ENCODE data around the gene IGFBP6. TPM values are rescaled to one million over a fixed set of nuclear protein-coding genes. Genes with fewer than 3 reads are reported as not detected.

The IGFBP6 gene
- total and polyA plus RNA-seq, 12 donors, result 27.0 to 182 (median 41.0) TPM

DNA sequence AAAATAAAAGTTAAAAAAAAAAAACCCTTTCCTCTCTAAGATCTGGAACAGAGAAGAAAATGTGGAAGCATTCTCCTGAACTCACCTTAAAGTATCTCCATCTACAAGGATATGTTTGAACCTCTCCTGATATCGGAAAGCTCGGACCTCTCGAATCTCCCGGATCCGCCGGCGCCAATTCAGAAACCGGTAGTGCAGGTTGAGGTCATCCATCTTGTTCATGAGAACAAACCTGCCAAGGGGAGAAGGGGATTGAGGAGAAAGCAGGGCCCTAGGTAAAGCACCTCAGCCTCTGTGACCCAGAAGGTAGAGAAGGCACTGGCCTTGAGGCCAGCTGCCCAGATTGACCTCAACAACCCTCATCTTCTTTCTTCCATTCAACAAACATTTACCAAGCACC, 20.4 kb upstream of the IGFBP6 start:
- Histone ChIP-seq H3K27ac (peak overlapping the region in 1 of 10 donors; percentile 48), H3K9me3 (no peaks in the 10 kb centered on the region), H3K36me3 (peaks cover 0 to 51% (median 23%) of the 10 kb centered on the region in 9 donors), H3K27me3 (no peaks in the 10 kb centered on the region), H3K4me1 (peaks cover 21 to 63% (median 48%) of the 10 kb centered on the region in 9 donors), H3K4me3 (no peak overlapping the region)
- intact Hi-C loops (cut with DNase I), result loop anchor here in 1 of 10 donors (10.0 kb wide), 1 partner anchor 218 kb away; the partner anchor contains the start of genes MYG1 and PFDN5
- WGBS, 2 donors, result 95 to 98% methylated on average over 8 of the region's 8 CpGs
- no peak for DNase-seq
- TF ChIP-seq, protein P1, sequence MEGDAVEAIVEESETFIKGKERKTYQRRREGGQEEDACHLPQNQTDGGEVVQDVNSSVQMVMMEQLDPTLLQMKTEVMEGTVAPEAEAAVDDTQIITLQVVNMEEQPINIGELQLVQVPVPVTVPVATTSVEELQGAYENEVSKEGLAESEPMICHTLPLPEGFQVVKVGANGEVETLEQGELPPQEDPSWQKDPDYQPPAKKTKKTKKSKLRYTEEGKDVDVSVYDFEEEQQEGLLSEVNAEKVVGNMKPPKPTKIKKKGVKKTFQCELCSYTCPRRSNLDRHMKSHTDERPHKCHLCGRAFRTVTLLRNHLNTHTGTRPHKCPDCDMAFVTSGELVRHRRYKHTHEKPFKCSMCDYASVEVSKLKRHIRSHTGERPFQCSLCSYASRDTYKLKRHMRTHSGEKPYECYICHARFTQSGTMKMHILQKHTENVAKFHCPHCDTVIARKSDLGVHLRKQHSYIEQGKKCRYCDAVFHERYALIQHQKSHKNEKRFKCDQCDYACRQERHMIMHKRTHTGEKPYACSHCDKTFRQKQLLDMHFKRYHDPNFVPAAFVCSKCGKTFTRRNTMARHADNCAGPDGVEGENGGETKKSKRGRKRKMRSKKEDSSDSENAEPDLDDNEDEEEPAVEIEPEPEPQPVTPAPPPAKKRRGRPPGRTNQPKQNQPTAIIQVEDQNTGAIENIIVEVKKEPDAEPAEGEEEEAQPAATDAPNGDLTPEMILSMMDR (IDR thresholded peaks at IDR 0.05), result no peak
- ATAC-seq, result no peak

DNA sequence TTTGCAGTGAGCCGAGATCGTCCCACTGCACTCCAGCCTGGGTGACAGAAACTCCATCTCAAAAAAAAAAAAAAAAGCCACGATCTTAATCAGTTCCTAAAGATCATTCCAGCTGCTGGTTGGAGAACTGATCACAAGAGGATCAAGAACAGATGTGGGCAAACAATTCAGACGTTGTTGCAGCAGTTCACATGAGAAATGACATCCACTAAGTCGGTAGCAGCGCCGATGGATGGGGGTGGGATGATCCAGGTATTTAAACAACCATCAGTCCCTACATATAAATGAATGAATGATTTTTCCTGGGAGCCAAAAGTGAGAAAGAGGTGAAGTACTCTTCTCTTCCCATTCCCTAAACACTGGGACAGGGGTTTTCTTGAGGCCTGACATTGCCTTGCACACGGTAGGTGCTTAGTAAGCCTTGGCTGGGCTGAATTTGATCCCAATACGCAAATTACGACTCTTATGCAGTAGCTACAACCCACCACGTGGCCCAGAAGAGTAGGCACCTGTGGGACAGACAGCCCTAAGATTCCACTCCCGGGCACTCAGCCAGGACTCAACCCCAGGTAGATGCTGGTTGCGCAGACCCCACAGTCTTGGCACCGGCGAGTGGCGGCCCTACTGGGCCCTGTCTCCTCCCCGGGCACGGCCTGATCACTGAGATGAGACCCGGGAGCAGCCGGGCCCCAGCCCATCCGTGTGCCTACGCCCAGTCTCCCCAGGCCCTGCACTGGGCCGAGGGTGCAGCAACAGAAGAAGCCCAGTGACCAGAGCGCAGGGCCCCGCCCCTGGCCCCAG, 18.8 kb upstream of the IGFBP6 start:
- peaks cover 12 to 47% (median 32%) of the 10 kb centered on the region in 9 donors for H3K4me1 ChIP-seq
- 19 to 22% methylated on average over 25 of the region's 25 CpGs for WGBS, 2 donors
- ATAC-seq (peak in 3 of 8 donors; percentile 1 to 3 (median 2)), DNase-seq (no peak)
- H3K9me3 ChIP-seq, result no peaks in the 10 kb centered on the region
- intact Hi-C loops (cut with DNase I), result loop anchor here in 2 of 10 donors (2.0 to 10.0 kb wide), 3 partner anchors 18 to 216 kb away; partner anchors contain the start of genes IGFBP6 (in 2 of the 2), MYG1 (in 1 of the 2) and PFDN5 (in 1 of the 2)
- TF ChIP-seq, protein P1 (IDR thresholded peaks at IDR 0.05), result no peak
- H3K36me3 ChIP-seq, result peaks cover 0 to 40% (median 23%) of the 10 kb centered on the region in 9 donors
- H3K4me3 ChIP-seq, result peak overlapping the region; percentile 36 to 95 (median 80)
- no peaks in the 10 kb centered on the region for H3K27me3 ChIP-seq
- H3K27ac ChIP-seq, result peak overlapping the region; percentile 86 to 98 (median 96)

DNA sequence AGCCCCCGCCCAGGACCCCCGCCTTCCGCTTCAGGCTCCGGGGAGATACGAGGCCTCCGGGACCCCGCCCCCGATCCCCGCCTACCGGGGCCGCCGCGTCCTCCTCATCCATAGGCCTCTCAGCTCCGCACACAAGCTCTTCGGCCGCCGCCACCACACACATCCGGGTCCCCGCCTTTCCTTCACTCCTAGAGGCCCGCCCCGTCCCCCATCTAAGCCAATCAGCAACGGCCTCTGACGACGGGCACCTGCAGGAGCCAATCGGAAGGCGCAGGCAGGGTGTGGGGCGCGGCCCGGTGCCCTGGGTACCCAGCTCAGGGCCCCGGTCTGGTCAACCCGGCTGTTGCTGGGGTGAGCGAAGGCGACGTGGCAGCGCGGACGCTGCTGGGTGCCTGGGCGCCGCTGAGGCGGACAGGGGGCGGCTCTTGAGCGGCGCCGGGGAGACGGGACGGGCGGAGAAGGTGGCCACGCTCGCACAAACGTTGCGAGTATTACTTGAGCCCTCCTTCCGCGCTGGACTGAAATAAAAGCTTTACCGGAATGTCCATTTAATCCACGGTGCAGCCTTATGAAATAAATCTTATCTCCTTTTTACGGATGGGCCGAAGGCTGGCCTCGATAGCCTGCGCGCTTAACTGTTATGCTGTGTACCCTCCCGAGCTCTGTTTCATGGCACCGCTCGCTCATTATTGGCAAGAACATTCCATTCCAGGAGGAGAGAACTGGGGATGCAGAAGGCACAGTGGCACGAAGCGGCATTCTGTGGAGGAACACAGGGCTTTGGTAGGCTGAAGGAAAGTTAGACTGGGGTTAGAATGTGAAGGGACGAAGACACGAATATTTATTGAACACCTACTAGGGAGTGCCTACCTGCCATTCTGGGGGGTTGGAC, 18.0 kb upstream of the IGFBP6 start, which contains the start of gene SPRYD3:
SPRYD3 (minus strand) TSS at position 165 of the 892 bp plus-strand sequence; CDS start at position 108, 57 bp downstream.
- peak within 1 kb of the TSS; percentile 86 to 98 (median 96) for H3K27ac ChIP-seq
- H3K27me3 ChIP-seq, result no peaks in the 10 kb centered on the region
- DNase-seq (peak; percentile 96 to 97), ATAC-seq (peak; percentile 98 to 100 (median 99))
- 1% methylated on average over 63 to 67 of the region's 67 CpGs for WGBS, 2 donors
- intact Hi-C loops (cut with DNase I), result loop anchor here in 3 of 10 donors (2.0 to 10.0 kb wide), 3 partner anchors 17 to 215 kb away; partner anchors contain the start of genes IGFBP6 (in 3 of the 3), MYG1 (in 1 of the 3) and PFDN5 (in 1 of the 3)
- TF ChIP-seq, protein P1 (IDR thresholded peaks at IDR 0.05), result no peak
- H3K36me3 ChIP-seq, result peaks cover 0 to 33% (median 23%) of the 10 kb centered on the region in 9 donors
- peaks cover 0 to 2% (median 0%) of the 10 kb centered on the region in 11 donors for H3K9me3 ChIP-seq
- peak within 1 kb of the TSS; percentile 55 to 95 (median 80) for H3K4me3 ChIP-seq
- H3K4me1 ChIP-seq, result peaks cover 3 to 39% (median 24%) of the 10 kb centered on the region in 9 donors

All from heart right ventricle (tissue), 16 donors.